ENCODE data around the gene SECTM1. TPM values are rescaled to one million over a fixed set of nuclear protein-coding genes. Genes with fewer than 3 reads are reported as not detected.

The SECTM1 gene
- total and polyA plus RNA-seq, 9 of the 15 experiments (the other 6 are each of a cell fraction or from before 2014, with no cell fraction given): 0.11 to 0.46 (median 0.18) TPM; not detected in 6

GRCh38 chr17:82311971-82312370, 21.6 kb downstream of the SECTM1 start:
- POLR2A ChIA-PET: interaction anchor here (0.7 kb wide), 1 partner anchor 15 kb away, joined by 3 read pairs; no protein-coding TSS in a partner anchor
- intact Hi-C loops (cut with micrococcal nuclease): no loop called here
- no peak for ATAC-seq
- TF ChIP-seq SMARCE1 (IDR thresholded peaks at IDR 0.05) (no peak), SLC30A9 (CRISPR knock-in tag; IDR thresholded peaks at IDR 0.05) (no peak), GTF2B (IDR thresholded peaks at IDR 0.05; ENCODE audit: extremely low read depth, insufficient read length) (no peak), NEUROD1 (IDR thresholded peaks at IDR 0.05; ENCODE audit: borderline replicate concordance, low read depth, low read length, partially characterized antibody) (no peak), PHB (CRISPR knock-in tag; IDR thresholded peaks at IDR 0.05) (no peak), HLTF (IDR thresholded peaks at IDR 0.05) (no peak), SP2 (IDR thresholded peaks at IDR 0.05; ENCODE audit: extremely low read depth, low read depth, low read length, poor library complexity, severe bottlenecking) (no peak), CHD2 (IDR thresholded peaks at IDR 0.05; ENCODE audit: low read depth, low read length) (no peak)
- TF ChIP-seq, protein P1, sequence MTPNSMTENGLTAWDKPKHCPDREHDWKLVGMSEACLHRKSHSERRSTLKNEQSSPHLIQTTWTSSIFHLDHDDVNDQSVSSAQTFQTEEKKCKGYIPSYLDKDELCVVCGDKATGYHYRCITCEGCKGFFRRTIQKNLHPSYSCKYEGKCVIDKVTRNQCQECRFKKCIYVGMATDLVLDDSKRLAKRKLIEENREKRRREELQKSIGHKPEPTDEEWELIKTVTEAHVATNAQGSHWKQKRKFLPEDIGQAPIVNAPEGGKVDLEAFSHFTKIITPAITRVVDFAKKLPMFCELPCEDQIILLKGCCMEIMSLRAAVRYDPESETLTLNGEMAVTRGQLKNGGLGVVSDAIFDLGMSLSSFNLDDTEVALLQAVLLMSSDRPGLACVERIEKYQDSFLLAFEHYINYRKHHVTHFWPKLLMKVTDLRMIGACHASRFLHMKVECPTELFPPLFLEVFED (CRISPR knock-in tag; conservative IDR thresholded peaks at IDR 0.05): no peak
- Histone ChIP-seq H3K79me2 (ENCODE audit: control insufficient read depth, insufficient read depth, low read length) (no peaks in the 10 kb centered on the region), H2AFZ (ENCODE audit: low read depth, low read length) (no peak overlapping the region), H3K9ac (ENCODE audit: insufficient read depth in 1 of 2, low read depth in 2 of 2, low read length in 2 of 2) (no peak overlapping the region), H3K27ac (ENCODE audit: extremely low read depth, low read depth, low read length) (no peak overlapping the region), H3K4me3 (no peak overlapping the region), H3K4me1 (replicated peaks in 1 of 2; ENCODE audit: control insufficient read depth in 2 of 2, insufficient read depth in 2 of 2, low read length in 2 of 2) (peaks cover 9 to 58% of the 10 kb centered on the region in 2 experiments; a peak in 4 of 5 replicates), H3K27me3 (ENCODE audit: control insufficient read depth in 2 of 2, insufficient read depth in 2 of 2, low read length in 2 of 2) (no peaks in the 10 kb centered on the region), H3K36me3 (ENCODE audit: control insufficient read depth, insufficient read depth, low read length) (no peaks in the 10 kb centered on the region), H3K4me2 (ENCODE audit: insufficient read depth, low read length) (no peak overlapping the region), H3K9me3 (replicated peaks; ENCODE audit: control insufficient read depth, insufficient read depth, low read depth, low read length) (no peaks in the 10 kb centered on the region), H4K20me1 (replicated peaks; ENCODE audit: control insufficient read depth, insufficient read depth, low read length) (no peaks in the 10 kb centered on the region), H3K9me1 (ENCODE audit: control insufficient read depth, insufficient read depth, low read length) (no peaks in the 10 kb centered on the region)
- BruUV-seq (replicated peaks): no TSS peak
- CTCF ChIA-PET (ENCODE audit: low intra/inter-chr PET ratio): no interaction called here
- DNase-seq (ENCODE audit: extremely low read depth in 1 of 4, low spot score in 3 of 4): no peak
- in situ Hi-C loops (cut with MboI): no loop called here
- 67% methylated on average over 13 of the region's 13 CpGs for WGBS (ENCODE audit: insufficient coverage, low coverage, missing lambda C conversion rate)
- no peak for FAIRE-seq
